SHP77 treated with DMSO at 0.1 percent for 48 hours (cell line): Measurements from ENCODE around the gene NECTIN4.
"Not testable (repeated sequence)": the region's sequence is repeated elsewhere in the genome, so short reads cannot be mapped to it uniquely, and the experiment has no call there.

ENCODE experiments used
- DNase-seq: peaks from one replicate; lab custom pipeline; 2025; lab: John Stamatoyannopoulos, UW

Gene NECTIN4

DNA sequence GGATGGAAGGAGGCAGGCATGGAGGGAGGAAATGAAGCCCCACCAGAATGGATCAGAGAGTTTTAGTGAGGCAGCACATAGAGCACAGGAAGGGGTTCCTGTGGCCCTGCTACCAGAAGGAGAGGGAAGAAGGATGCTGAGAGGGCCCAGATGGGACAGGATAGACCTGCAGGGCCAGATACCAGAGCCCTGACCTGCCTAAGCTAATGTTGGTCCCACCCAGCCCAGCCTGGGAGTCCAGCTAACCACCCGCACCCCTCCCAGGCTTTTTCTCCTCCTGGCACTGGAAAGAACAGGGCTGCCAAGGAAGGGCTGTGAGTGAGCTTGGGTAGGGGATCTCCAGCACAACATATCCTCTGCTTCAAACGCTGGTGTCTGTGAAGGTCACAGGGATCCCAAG is 6.9 kb downstream of the NECTIN4 start:
- DNase-seq: no peak

DNA sequence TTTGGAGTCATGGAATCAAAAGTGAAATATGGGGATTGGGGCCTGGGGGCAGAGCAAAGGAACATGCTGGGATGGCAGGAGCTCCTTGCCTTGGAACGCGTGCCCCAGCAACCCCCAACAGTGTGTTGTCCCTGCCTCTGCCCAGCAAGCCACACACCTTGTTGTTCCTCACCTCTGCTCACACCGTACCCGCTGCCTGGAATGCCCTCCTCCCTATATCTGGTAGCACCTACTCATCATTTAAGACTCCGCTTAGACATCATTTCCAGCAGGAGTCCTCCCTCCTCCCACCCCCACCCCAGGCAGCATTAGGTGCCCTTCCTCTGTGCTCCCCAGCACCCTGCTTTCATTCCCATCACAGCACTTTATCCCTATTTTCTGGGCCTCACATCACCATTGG is 7.8 kb downstream of the NECTIN4 start:
- DNase-seq: no peak

DNA sequence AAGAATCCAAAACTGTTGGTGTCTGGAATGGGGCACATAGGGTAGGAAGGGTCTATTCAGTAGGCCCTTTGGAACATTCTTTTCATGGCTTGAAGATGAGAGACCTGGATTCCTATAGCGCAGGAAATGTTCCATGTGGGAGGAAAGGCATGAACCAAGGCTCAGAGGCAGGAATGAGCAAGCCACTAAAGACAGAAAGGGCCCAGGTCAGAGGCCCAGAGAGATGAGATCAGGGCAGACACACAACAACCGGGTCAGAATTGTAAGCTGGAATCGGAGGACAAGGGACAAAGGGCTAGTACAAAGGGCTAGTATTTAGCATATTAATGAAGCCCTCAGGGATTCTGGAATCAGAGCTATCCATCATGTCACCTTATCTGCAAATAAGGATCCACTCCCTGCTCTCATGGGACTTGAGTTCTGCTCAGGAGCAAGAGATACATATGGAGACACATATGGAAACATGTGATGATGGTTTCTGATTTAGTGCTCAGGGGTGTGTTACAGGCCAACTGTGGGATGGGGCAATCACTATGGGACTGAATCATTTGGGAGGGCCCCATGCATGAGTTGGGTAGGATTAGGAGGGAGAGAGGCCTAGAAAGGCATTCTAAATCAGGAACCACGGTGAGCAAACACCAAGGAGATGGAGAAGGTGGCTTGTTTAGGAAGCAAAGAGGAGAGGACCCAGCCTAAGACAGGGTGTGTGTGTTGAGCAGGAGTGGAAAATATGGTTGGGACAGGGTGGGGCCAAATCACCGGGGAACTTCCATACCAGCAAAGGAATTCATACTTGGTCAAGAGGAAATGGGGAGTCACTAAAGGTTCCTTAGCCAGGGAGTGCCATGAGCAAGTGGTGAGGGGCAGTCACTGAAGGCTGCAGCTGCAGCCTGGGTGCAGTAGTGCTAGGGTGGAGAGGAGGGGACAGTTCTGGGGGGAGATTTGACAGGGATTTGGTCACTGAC is 8.6 kb downstream of the NECTIN4 start:
- DNase-seq: no peak

DNA sequence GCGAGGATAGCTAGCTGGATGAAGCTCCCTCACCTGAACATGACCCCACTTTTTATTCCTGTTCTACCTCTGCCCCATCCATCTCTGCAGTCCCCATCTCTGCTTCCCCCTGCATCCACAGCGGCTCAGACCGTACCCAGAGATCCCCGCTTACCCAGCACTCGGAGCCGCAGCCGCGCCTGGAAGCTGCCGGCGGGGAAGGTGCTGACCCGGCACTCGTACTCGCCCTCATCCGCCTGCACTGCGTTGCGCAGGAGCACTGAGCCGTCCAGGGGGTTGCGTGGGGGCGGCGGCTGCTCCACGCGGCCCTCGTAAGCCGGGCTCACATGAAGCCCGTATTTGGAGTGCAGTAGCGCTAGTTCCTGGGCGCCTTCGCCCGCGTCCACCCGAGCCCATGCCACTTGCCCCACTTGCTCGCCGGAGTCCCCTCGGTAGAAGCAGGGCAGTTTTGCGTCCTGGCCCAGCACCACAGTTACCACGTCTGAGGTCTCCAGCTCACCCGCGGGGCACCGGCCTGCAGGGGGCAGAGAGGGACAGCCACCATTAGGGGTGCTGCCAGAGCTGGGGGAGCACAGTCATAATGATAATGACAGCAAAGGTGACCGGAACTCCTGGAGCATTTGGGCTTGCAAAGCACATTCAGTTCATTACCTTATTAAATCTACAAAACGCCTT is 9.8 kb downstream of the NECTIN4 start:
- DNase-seq: no peak

DNA sequence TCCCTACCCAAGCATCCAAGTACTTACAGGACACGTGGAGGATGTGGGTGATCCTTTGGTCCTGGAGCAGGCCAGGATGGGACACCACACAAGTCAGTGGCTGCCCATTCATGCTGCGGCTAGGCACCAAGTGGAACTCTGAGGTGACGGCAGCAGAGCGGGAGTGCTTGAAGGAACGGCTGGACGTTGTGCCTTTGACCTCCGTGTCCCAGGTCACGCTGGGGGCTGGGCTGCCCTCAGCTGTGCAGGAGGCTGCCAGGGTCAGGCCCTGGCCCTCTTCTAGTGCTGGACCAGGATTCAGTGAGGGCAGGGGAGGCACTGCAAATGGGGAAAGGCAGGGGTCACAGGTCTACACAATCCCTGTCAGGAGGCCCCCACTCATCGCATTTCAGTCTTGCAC is 11.9 kb downstream of the NECTIN4 start:
- DNase-seq: no peak

DNA sequence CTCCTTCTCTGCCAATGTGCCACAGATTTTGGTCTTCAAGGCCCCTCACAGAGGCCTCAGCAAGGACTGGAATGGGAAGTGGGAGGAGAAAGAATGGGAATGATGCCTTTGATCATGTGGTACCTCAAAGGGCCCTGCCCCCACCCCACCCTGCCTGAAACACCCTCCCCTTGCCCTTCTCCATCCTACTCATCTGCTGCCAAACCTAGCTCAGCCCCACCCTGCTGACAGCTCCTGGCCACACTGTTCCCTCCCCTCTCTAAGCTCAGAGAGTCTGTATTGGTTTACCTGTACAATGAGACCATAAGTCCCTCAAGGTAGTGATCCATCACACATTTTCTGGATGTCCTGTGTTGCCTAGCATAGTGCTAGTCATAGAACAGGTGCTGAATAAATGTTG is 12.9 kb downstream of the NECTIN4 start:
- no peak for DNase-seq

DNA sequence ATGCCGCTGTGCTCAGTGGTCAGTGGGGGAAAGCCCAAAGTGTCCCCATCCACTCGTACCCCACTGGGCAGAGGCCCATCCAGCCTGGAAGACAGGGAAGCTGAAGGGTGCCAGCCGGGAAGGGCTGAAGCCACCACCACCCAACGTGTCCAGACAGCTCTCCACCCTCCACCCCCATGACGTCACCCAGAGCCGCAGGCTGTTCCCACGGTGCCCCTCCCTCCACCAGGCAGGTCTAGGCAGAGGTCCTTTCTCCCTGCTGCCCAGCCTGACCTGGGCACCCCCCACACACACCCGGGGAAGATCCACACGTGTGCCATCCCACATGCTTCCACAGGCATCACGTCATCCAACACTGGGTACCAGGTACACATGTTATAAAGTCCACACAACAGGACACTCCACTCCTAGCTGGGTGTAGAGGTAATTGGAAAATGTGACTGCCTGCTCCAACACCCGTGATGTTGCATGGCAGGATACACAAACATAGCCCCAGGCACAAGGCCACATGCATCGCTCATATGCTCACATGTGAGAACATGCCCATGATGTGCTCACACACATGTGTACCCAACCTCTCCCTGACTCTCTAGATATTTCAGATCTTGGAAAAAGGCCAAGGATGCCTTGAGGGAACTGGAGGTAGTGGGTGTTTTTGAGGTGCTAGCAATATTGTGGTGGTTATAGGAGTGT is 14.5 kb downstream of the NECTIN4 start:
- no peak for DNase-seq

DNA sequence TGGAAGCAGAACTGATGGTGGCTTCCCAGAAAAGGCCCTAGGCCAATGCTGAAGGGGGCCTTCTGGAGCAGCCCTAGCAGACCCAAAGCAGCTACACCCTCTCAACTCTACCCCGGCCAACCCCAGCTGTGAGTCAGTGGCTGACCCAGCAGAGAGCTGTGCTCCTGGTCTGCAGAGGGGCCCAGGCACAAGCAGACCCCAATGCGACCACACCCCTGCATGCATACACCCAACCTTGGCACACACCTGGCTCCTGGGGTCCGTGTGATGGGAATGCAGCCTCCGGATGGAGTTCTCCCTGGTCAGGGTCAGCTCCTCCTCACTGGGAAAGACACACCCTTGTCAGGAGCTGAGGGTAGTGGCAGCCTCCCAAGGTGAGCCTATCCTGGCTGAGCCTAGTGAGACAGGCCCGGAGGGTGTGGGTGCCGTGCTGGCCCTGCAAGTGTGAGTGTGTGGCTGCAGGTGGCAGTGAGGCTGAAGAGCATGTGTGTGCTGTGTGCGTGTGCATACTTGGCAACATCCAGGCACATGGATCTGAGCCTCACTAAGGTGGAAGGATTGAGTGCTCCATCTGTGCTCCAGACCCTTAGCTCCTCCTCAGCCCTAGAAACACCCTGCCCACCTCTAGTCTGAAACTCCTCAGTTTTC is 15.8 kb downstream of the NECTIN4 start:
- DNase-seq: no peak

DNA sequence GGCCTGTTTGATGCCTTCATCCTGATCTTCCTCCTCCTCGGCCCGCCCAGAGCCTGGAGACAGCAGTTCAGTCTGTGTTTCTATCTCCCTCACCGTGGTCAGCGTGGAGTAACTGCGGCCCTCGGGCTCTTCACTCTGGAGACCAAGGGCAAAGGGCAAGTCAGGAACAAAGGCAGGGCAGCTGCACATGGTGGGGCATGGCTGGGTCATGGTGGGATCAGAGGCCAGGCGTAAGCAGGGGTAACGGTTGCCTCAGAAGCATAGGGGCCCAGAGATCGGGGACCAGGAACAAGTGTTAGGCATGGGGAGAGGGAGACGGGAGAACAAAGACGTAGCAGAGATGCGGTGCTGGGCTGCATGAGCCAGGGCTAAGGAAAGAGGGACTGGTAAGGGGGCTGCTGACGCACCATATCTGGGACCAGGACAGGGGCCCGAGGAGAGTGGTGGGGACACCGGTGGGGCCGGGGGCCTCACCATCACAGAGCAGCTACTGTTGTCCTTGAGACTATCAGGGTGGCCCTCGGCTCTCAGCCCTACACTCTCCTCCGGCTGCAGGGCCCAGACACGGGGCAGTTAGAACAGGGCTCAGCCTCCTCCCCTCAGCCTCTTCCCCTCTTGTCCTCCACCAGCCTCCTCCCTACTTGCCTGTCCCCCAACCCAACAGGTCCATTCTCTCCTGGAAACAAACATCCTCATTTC is 16.5 kb downstream of the NECTIN4 start:
- no peak for DNase-seq

DNA sequence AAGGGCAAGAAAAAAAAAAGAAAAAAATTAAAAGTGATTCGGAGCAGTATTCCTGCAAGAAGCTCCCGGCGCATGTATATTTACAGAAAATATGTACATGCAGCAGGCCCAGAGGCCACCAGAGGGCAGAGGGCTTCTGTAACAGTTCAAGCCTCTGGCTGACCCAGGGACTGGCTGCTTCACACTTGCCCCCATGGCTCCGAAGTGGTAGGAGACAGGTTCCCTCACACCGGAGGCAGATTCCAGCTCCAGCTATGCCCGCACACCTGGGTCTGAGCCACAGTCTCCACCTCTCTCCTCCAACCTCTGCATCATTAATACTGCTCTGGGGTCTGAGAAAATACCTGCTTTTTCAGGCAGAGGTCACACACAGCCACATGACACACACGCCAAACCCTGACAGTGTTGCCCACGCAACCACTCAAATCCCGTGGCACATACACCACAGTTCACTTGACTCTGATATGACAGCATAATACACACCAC is 17.4 kb downstream of the NECTIN4 start:
- DNase-seq: no peak

DNA sequence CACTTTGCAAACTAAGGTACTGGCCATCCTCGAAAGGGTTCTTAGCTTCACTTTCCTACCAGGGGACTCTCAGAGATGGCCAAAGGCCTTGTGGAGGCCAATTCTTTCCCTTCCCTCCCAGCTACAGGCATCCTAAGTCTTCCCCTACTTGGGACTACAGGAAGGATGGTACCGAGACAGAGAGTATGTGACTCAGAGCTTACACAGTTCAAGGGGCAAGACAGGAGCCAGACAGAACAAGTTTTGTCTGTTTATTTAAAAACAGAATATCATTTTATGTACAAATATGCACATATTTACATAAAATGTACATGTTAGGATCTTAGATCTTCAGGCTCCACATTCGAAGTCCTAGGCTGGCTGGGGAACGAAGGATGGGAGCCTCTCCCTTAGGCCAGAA is 18.6 kb downstream of the NECTIN4 start:
- DNase-seq: no peak

DNA sequence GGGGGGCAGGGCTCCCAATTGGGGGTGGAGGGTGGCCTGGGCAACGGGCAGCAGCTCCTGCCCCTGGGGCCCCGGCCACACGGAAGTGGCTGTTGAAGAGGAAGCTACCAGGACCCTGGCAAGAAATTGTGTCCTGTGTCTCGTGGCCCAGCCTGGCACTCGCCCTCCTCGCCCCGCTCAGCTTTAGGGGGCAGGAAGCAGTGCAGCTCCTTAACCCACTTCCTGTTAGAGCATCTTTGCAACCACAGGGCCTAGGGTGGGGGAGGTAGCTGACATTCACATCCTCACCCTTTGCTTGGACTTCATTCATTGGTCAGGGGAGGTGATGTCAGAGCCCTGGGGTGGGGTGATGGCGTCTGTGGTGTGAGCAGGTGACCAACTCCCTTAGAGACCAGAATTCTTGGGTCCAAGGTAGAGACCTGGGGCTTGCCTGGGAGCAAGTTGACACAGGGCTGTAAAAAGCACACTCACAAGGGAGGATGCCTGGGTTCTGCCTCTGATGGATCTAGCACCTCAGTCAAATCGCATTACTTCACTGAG is 19.6 kb downstream of the NECTIN4 start, which contains the start of gene ARHGAP30:
TSS of gene ARHGAP30 (minus strand) at position 161 of the 540 bp plus-strand sequence. CDS start 267 bp downstream, outside the sequence.
- no peak for DNase-seq

DNA sequence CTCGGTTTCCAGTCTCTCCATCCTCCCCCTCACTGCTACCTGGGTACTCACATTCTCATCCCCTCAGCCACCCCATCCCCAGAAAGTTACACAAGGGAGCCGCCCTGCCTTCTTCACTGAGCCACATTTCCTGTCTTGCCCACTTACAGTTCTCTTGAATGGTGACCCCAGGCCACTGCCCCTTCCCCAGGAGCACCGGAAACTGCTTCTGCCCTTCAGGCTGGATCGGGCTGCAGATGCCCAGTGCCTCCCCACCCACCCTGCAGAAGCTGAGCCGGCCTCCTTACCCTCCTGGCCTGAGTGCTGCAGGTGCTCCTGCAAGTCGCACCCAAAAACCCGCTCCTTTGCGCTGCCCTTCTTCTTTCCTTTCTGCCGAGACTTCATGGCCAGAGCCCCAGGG is 20.1 kb downstream of the NECTIN4 start:
- DNase-seq: no peak

DNA sequence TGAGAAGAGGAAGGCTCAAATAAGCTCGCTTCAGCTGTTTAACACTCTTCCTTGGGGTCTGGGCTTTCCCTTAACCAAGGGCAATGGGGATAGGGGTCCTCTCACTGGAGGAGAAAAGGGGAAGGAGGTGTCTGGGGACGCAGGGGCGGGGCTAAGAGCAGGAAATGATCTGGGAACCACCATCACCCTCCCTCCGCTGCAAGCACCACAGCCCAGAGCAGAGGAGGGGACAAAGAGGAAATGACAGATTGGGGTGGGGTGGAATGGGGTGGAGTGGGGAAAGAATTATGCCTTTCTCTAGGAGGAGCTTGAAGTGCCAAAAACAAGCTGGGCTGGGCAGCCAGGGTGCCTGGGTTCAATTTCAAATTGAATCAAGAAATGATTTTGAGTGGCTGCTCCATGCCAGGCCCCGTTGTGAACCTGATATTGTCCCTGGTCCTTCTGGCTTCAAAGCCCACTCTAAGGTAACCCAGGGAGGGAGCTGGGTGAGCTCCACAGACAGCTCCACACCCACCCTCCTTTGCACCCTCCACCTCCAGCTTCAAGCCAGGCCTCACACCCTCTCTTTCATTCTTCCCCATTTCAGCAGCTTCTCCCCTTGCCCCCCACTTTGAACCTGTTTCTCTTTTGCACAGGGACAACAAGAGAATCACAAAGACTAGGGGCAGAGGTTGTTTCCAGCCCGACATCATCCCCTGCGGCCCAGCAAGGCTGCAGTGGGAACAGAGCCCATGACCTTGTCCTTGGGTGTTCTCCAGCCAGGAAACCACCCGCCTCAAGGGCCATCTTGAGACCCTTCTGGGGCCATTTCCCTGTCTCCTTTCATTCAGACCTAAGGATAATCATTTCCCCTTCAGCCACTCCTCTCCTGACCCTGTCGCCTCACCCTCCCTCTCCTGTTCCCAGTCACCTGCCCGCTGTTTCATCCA is 20.8 kb downstream of the NECTIN4 start:
- DNase-seq: no peak

DNA sequence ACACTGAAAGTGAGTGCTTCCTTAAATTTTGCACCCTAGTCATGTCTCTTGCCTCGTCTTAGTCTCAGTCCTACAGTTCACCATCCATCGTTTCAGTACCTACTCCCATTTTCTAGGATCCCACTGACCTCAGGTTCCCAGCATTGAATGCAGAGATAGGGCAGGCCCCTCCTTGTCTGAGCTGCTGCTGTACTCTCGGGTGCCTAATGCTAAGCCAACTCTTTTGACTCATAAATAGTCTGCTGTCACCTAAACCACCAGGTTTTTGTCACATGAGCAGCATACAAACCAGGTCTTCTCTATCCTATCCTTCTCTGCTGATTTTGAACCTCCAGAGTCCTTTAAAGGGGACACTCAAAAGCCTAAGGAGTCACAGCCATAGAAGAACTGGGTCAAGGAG is 22.7 kb downstream of the NECTIN4 start:
- no peak for DNase-seq

DNA sequence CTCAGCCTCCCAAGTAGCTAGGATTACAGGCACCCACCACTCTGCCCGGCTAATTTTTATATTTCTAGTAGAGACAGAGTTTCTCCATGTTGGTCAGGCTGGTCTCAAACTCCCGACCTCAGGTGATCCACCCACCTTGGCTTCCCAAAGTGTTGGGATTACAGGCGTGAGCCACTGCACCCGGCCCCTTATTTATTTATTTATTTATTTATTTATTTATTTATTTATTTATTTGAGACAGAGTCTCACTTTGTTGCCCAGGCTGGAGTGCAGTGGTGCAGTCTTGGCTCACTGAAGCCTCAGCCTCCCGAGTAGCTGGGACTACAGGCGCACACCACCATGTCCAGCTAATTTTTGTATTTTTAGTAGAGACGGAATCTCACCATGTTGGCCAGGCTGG is 23.7 kb downstream of the NECTIN4 start:
- not testable (repeated sequence) for DNase-seq

DNA sequence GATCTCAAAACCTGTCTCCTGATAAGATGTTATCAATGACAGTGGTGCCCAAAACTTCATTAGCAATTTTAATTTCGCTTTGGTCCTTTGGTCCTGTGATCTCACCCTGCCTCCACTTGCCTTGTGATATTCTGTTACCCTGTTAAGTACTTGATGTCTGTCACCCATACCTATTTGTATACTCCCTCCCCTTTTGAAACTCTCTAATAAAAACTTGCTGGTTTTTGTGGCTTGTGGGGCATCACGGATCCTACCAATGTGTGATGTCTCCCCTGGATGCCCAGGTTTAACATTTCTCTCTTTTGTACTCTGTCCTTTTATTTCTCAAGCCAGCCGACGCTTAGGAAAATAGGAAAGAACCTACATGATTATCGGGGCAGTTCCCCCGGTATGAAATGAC is 25.4 kb downstream of the NECTIN4 start:
- not testable (repeated sequence) for DNase-seq

DNA sequence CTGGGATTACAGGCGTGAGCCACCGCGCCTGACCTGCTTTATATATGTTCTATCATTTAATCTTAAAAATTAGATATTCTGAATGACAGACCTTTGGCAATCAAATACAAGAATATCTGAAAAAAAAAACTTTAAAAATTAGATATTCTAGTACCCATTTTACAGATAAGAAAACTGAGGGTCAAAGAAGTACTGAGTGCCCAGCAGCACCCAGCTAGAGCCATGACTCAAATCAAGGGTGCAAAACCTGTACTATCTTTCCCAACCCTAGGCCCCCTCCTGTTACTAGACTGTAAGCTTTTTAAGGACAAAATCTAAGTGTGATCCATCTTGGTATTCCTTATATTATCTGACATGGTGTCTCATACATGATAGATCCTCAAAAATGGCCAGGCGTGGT is 27.9 kb downstream of the NECTIN4 start:
- no peak for DNase-seq

DNA sequence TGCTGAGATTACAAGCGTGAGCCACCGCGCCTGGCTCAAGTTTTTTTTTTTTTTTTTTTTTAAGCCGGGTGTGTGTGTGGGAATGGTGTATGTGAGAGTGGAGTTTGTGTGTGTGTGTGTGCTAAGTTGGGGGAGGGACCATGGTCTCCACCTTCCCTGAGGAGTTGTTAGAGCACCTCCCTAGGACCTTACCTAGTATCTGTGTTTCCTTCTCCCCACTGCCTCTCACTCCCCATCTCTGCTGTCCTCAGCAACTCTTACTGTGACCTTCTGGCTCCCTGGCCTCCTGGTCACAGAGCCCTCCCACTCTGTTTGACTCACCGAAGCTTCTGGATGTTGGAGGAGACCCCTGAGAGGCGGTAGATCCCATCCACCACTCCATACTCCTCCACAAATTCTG is 30.1 kb downstream of the NECTIN4 start:
- no peak for DNase-seq

DNA sequence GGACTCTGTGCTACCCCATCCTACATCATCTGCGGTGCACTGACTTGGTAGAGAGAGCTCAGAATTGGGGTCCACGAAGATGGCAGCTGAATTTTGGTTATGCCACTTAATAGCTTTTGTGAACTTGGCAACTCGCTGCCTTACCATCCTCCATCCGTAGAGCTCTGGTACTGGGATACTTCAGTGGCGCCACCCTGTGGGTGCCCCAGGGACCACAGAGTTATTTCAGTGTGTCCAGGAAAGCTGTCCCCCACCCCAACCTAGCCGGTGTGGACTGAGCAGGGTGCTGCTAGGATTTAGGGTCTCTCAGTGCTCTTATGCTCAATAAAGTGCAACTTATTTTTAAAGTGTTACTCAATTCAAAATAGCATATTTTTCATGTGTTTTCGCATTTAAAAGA is 34.6 kb downstream of the NECTIN4 start:
- no peak for DNase-seq
